Heart left ventricle (tissue), 13 donors: Measurements from ENCODE around the gene CHAD.

ENCODE experiments used
- CTCF ChIP-seq, 12 donors: fragments of 200-600 bp; sonication (generic) in 4 of 12; IDR thresholded peaks; one replicate each; pipeline versions ENCODE4 v1.5.0 to v1.8.0; 2018 to 2022; ENCODE audit warnings: antibody characterized with exemption in 12 of 12, mild to moderate bottlenecking in 5 of 12
- POLR2A ChIP-seq, 2 donors: fragments of 450-650 bp; IDR thresholded peaks; one replicate each; pipeline ENCODE4 v1.6.1; 2017; ENCODE audit warnings: antibody characterized with exemption in 2 of 2, mild to moderate bottlenecking in 2 of 2, moderate library complexity in 2 of 2
- donor health status: ischemic (EF 13 %, LVEDD 7.1; RV severe dilation, severe dysfunction).
- donor health status: DM: no; HTN: yes; CAD: no.
- donor health status: DM: no; HTN: no; CAD: no.
- donor health status: ischemic (EF 25% LVEDD 6.9; RV normal size, moderate dysfunction).
- donor health status: ischemic (EF 25% LVEDD 5.7; RV mildly dilated, moderate dysfunction).
- donor health status: ischemic (EF 35%, LVEDD 5.7; RV mildly dilated, moderate dysfunction).
- donor health status: nonischemic (EF 11% LVEDD 7.7; RV severe dilation, severe dysfunction).
- donor health status: DM: yes; HTN: yes; CAD: no.
- donor health status: PGD.
- donor health status: ischemic (EF 29% LVEDD 5.4; RV normal size, mild dysfunction).
- donor health status: nonischemic (EF 23%, LVEDD 6.1; RV moderate dilation, normal function).

- no peak for TF ChIP-seq CTCF (IDR thresholded peaks at IDR 0.05)
- TF ChIP-seq POLR2A (IDR thresholded peaks at IDR 0.05), result no peak
These were observed 20.0 kb downstream of the CHAD start for GRCh38 chr17:50448643-50449042.
